Erythroblast (primary cell): ENCODE results near the gene KCNK18.

ENCODE experiments used
- GATA1 ChIP-seq: IDR thresholded peaks from 2 replicates; pipeline ENCODE4 v1.6.1; 2011; ENCODE audit warnings: low read depth, mild to moderate bottlenecking, control low read depth, low read length, moderate library complexity
- POLR2A ChIP-seq: IDR thresholded peaks from 2 replicates; pipeline ENCODE4 v1.6.1; 2011; ENCODE audit warnings: mild to moderate bottlenecking, low read length

- TF ChIP-seq GATA1 (no peak), POLR2A (no peak)
Measured at GRCh38 chr10:117246997-117247671, 49.8 kb downstream of the KCNK18 start.
